ENCODE results near the gene BEND5. TPM values are rescaled to one million over a fixed set of nuclear protein-coding genes. Genes with fewer than 3 reads are reported as not detected.

The BEND5 gene
- total and polyA plus RNA-seq, 2 of the 8 experiments (the other 6 are each of a cell fraction or from before 2014, with no cell fraction given), result 3.8 to 7.5 TPM

DNA sequence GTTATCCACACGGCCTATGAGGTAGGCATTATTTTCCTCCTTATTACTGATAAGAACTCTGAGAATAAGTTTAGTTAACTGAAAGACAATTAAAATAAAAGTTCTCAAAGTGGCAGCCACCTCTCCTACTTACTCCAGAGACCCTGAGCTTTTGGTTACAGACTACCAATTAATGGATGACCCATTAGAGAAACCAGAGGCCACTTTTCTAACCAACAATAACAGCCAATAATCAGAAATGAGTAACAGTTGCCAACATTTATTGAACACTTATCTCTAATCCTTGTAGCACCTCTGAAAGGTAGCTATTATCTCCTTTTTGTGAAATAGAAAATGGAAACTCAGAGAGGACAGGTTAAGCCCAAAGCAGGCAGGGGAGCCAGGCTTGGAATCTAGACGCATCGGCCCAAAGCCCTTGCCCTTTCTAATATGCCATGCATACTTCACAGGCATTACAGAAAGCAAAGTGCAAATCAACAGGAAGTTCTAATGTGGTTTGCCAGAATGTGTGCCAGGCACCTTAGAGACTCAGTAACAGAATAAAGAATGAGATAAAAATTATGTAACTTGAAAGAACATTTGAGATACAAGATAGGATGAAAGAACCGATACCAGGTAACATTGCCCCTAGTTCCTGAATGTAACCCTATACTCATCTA is 50.0 kb downstream of the BEND5 start:
- no peak overlapping the region for H3K56ac ChIP-seq (replicated peaks; ENCODE audit: insufficient read length, low read depth, low read length)
- H2BK15ac ChIP-seq (ENCODE audit: low read length), result no peak overlapping the region
- H3K18ac ChIP-seq (ENCODE audit: extremely low read depth, low read length), result no peak overlapping the region
- no peaks in the 10 kb centered on the region for H3K9me3 ChIP-seq (ENCODE audit: insufficient read depth in 2 of 2, low read depth in 1 of 2, low read length in 1 of 2)
- H3K4ac ChIP-seq (replicated peaks; ENCODE audit: insufficient read length, low read depth, low read length), result no peak overlapping the region
- H3K27ac ChIP-seq (ENCODE audit: low read depth, low read length), result no peak overlapping the region
- FAIRE-seq, result no peak
- no peak overlapping the region for H3K9ac ChIP-seq (replicated peaks in 1 of 4; ENCODE audit: extremely low read depth in 1 of 4, low read depth in 3 of 4, low read length in 3 of 4)
- no peaks in the 10 kb centered on the region for H3K23me2 ChIP-seq (ENCODE audit: low read depth, low read length)
- no peak overlapping the region for H3K14ac ChIP-seq (ENCODE audit: insufficient read length)
- no peak overlapping the region for H4K8ac ChIP-seq (ENCODE audit: extremely low read depth, insufficient read depth, low read length)
- H3K27me3 ChIP-seq (replicated peaks in 1 of 4; ENCODE audit: control insufficient read depth in 3 of 4, extremely low read depth in 1 of 4, insufficient read depth in 3 of 4, low read length in 3 of 4), result no peaks in the 10 kb centered on the region
- no peak overlapping the region for H4K5ac ChIP-seq (ENCODE audit: insufficient read length, low read depth, low read length)
- H3K79me2 ChIP-seq (ENCODE audit: control insufficient read depth in 1 of 2, insufficient read depth in 2 of 2, low read length in 2 of 2), result no peaks in the 10 kb centered on the region
- no peak overlapping the region for H2BK12ac ChIP-seq (ENCODE audit: low read depth, low read length)
- H4K20me1 ChIP-seq (replicated peaks in 1 of 2; ENCODE audit: control insufficient read depth in 1 of 2, insufficient read depth in 2 of 2, low read length in 2 of 2), result no peaks in the 10 kb centered on the region
- no peak overlapping the region for H2AK5ac ChIP-seq (ENCODE audit: low read depth, low read length)
- no peaks in the 10 kb centered on the region for H3K4me1 ChIP-seq (replicated peaks in 1 of 4; ENCODE audit: control insufficient read depth in 3 of 4, insufficient read depth in 4 of 4, low read length in 3 of 4)
- H3K4me3 ChIP-seq (ENCODE audit: extremely low read depth in 1 of 4, insufficient read depth in 2 of 4, low read depth in 3 of 4, low read length in 4 of 4), result no peak overlapping the region
- no peak for DNase-seq (ENCODE audit: low read depth in 1 of 2, low spot score in 2 of 2)
- H2BK20ac ChIP-seq (ENCODE audit: low read length), result no peak overlapping the region
- no peak overlapping the region for H3K23ac ChIP-seq (ENCODE audit: insufficient read length)
- no peaks in the 10 kb centered on the region; a peak in 2 of 8 replicates for H3K36me3 ChIP-seq (ENCODE audit: control insufficient read depth in 2 of 4, insufficient read depth in 4 of 4, low read length in 3 of 4)
- ChIA-PET POLR2A (ENCODE audit: partially characterized antibody) (no interaction called here), CTCF (ENCODE audit: partially characterized antibody) (interaction anchor here (0.7 kb wide), 1 partner anchor 10 kb away, joined by 3 read pairs; no protein-coding TSS in a partner anchor)
- H3K79me1 ChIP-seq (ENCODE audit: low read depth, low read length), result no peaks in the 10 kb centered on the region; the same call in 1 of the 2 replicates
- no peak overlapping the region for H4K91ac ChIP-seq (replicated peaks; ENCODE audit: insufficient read length, low read length)
- no peak overlapping the region for H2AFZ ChIP-seq (ENCODE audit: low read length)
- 99% methylated on average over 4 of the region's 4 CpGs; no CpG with 5 or more reads in 1 of the 2 experiments for WGBS, 2 experiments (ENCODE audit: extremely low coverage in 1 of 2, insufficient coverage in 1 of 2, insufficient read length in 1 of 2, insufficient replicate concordance in 2 of 2, low coverage in 1 of 2, low lambda C conversion rate in 2 of 2, missing lambda C conversion rate in 1 of 2)
- no peak overlapping the region for H2BK5ac ChIP-seq (ENCODE audit: low read depth, low read length)
- no peak overlapping the region for H3K4me2 ChIP-seq (ENCODE audit: insufficient read depth in 1 of 2, low read depth in 2 of 2, low read length in 2 of 2)
- TF ChIP-seq, protein P1, sequence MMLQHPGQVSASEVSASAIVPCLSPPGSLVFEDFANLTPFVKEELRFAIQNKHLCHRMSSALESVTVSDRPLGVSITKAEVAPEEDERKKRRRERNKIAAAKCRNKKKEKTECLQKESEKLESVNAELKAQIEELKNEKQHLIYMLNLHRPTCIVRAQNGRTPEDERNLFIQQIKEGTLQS (IDR thresholded peaks at IDR 0.05; ENCODE audit: insufficient read depth, low read depth, low read length), result no peak
- no peak for TF ChIP-seq TEAD4 (IDR thresholded peaks at IDR 0.05; ENCODE audit: low read depth, low read length)
- TF ChIP-seq EZH2 (IDR thresholded peaks at IDR 0.05; ENCODE audit: low read depth, low read length, severe bottlenecking), result no peak
- TF ChIP-seq CTBP2 (IDR thresholded peaks at IDR 0.05; ENCODE audit: borderline replicate concordance, insufficient read depth, insufficient read length, low read length), result no peak
- no peak for TF ChIP-seq NRF1 (IDR thresholded peaks at IDR 0.05; ENCODE audit: low read depth, low read length)
- no peak overlapping the region for H2BK120ac ChIP-seq (replicated peaks; ENCODE audit: low read depth, low read length)

All from H1 (cell line).